MM.1S (cell line): ENCODE measurements around the gene PXMP2.
"Not testable (repeated sequence)": the region's sequence is repeated elsewhere in the genome, so short reads cannot be mapped to it uniquely, and the experiment has no call there.

Source experiments
- EZH2 ChIP-seq: fragments of 300-600 bp; sonication (generic); optimal IDR thresholded peaks from 2 replicates; pipeline ENCODE3; 2017; ENCODE audit warnings: low read depth, mild to moderate bottlenecking, antibody characterized with exemption, low read length, mixed read lengths
- TF ChIP-seq, protein P1 (sequence below): fragments of 300-600 bp; sonication (generic); IDR thresholded peaks from 2 replicates; pipeline ENCODE4 v1.5.1; 2016; ENCODE audit warnings: antibody characterized with exemption, low read length, mixed read lengths

DNA sequence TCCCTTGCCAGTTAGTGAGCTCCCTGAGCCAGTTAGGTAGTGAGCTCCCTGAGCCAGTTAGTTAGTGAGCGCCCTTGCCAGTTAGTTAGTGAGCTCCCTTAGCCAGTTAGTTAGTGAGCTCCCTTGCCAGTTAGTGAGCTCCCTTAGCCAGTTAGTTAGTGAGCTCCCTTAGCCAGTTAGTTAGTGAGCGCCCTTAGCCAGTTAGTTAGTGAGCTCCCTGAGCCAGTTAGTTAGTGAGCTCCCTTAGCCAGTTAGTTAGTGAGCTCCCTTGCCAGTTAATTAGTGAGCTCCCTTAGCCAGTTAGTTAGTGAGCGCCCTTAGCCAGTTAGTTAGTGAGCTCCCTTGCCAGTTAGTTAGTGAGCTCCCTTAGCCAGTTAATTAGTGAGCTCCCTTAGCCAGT is 4.6 kb downstream of the PXMP2 start:
- TF ChIP-seq, protein P1, sequence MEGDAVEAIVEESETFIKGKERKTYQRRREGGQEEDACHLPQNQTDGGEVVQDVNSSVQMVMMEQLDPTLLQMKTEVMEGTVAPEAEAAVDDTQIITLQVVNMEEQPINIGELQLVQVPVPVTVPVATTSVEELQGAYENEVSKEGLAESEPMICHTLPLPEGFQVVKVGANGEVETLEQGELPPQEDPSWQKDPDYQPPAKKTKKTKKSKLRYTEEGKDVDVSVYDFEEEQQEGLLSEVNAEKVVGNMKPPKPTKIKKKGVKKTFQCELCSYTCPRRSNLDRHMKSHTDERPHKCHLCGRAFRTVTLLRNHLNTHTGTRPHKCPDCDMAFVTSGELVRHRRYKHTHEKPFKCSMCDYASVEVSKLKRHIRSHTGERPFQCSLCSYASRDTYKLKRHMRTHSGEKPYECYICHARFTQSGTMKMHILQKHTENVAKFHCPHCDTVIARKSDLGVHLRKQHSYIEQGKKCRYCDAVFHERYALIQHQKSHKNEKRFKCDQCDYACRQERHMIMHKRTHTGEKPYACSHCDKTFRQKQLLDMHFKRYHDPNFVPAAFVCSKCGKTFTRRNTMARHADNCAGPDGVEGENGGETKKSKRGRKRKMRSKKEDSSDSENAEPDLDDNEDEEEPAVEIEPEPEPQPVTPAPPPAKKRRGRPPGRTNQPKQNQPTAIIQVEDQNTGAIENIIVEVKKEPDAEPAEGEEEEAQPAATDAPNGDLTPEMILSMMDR: not testable (repeated sequence)
- not testable (repeated sequence) for TF ChIP-seq EZH2
